Occipital lobe (tissue), 3 donors: ENCODE results near the gene SECISBP2. TPM values are rescaled to one million over a fixed set of nuclear protein-coding genes. Genes with fewer than 3 reads are reported as not detected.

ENCODE experiments used
- DNase-seq: peaks from one replicate; lab custom pipeline; 2025; lab: John Stamatoyannopoulos, UW
- small RNA-seq: library from RNA; depleted of rRNA; stranded (forward); fragments of <200 nt; gene quantifications from one replicate; pipeline ENCODE3, GENCODE V24; 2014
- total RNA-seq: library from RNA; depleted of rRNA; stranded (reverse); fragments of >200 nt; gene quantifications from one replicate; pipeline ENCODE4 v1.2.3, GENCODE V29; 2014

SECISBP2 gene
- total RNA-seq, 1 donor from 2014 or later = 81.3 TPM

DNA sequence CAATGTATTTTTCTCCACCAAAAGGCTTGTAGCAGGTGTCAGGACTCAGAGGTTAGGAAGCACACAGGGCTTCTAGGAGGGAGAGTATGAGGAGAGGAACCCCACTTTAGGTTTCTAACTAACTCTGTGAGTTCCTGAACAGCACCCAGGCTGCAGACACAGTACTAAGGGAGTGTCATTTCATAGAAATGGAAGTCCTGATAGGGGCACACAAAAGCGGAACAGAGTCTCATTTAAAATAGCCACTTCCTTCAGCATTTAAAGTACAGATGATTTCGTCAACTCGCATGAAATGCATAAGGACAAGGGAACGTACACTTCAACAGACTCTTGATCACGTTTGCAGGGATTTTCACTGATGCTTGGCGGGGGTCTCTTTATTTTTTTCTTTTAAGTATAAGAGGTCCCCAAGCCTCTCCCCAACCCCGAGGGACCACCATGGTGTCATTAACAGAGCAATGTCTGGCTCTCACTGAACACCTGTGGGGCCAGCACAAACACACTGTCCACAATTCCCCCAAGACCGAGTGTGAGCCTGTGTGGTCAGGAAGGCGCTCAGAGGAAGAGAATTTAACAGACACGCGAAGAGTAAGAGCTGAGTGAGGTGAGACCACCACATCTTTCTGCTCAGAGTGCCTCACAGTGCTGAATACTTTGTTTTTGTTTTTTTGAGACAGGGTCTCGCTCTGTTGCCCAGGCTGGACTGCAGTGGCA lies 82.3 kb downstream of the SECISBP2 start:
- DNase-seq = no peak

DNA sequence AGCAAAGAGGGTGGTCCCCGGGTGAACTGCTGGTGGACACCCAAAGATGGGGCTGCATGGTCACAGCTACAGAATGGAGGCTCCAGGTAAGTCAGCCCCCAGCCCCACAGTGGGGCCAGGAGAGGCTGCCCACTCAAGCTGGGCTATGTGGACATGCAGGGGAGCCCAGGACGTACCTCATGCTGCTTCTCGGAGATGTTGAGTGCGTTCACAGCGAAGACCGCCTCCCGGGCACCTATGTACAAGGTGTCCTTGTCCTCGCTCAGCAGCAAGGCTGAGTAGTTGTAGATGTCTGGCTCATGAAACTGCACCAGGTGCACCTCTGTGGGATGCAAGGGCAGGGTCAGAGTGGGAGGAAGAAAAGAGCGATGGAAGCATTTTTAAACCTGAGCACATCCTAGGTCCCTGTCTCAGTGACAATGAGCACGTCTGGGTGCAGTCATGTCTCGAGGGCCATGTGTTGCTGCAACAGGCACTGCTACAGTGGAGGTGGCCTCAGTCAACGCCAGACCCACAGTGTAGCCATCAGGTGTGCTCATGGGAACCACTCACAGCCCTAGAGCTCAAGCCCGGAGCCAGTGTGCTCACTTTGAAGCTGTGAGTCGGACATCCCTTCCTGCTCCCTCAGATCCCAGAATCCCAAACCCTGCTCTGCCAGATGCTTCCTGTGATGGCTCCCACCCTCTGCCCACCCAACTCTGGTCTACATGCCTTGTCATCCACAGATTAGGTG lies 84.6 kb downstream of the SECISBP2 start:
- no peak for DNase-seq

DNA sequence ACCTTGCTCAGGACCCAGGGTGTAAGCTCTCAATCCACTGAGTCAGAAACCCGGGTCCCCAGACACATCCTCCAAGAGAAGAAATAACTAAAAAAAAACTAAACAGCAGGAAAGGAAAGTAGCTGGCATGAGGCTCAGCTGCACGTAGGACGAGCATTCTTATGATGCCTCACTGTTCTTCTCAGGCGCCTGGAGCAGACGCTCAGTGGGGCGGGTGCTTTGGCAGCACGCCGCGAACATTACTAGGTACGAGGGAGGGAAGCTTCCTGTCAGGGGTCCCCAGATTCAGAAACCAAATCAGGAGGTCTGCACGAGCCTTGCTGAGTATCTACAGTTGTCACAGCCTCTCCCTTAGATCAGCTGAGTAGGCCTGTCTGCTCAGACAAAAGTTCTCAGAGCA lies 85.8 kb downstream of the SECISBP2 start:
- DNase-seq = peak; percentile 25

DNA sequence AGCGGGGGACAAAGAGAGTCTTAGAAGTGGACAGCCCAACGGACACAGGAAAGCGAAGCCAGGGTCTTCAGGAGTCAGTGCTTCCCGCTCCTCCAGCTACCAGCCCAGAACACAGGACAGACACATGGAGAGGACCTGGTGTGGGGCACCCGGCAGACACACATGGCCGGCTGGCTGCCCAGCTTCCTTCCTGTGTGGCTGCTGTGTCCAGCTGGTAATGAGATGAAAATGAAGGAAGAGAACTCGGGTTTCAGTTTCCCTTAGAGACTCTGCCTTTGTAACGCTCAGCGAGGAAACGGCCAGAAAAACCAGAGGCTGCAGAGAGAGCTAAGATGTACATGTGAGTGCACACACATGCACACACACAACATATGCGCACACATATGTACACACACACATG lies 87.5 kb downstream of the SECISBP2 start:
- DNase-seq = no peak

GRCh38 chr9:89407070-89407469 lies 88.8 kb downstream of the SECISBP2 start:
- no peak for DNase-seq

DNA sequence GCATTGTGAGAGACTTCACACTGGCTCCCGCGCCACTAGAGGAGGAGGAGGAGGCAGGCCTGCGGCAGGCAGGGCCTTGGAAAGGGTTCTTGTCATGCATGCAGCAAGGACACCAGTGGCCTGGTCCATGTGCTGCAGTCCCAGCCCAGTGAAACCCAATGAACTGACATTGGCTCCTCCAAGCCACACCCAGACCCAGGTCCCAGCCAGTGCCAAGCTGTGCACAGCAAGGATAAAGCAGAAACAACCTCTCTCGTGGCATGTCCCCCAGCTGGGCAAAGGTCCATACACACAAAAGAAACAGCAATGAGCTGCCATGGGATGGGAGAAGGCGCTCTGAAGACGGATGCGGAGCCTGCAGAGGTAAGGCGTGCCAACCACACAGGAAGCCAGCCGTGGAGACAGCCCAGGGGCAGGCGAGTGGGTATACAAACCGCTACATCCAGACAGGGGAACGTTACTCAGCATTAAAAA lies 90.4 kb downstream of the SECISBP2 start:
- DNase-seq = no peak

Small RNA genes within 50 kb of the gene (small RNA-seq; reads per million reads assigned to genes)
- gene MIR3153 = not detected

Other genes starting within 250 kb of the SECISBP2 start
- 51.5 TPM for gene SHC3, start 139.7 kb upstream of the SECISBP2 start, total RNA-seq
- 34.3 TPM for gene CKS2, start 7.3 kb upstream of the SECISBP2 start, total RNA-seq
- gene SEMA4D, start 179.6 kb downstream of the SECISBP2 start, total RNA-seq = 12.0 TPM